Measurements from ENCODE around the gene GMDS. TPM values are rescaled to one million over a fixed set of nuclear protein-coding genes. Genes with fewer than 3 reads are reported as not detected.

Gene GMDS
- total and polyA plus RNA-seq, 2 donors (not counting 3 experiments of a cell fraction or from before 2014, with no cell fraction given): 9.8 to 23.5 TPM

GRCh38 chr6:2072453-2072852 lies 173.0 kb downstream of the GMDS start:
- dilution Hi-C loops (cut with MboI; ENCODE audit: extremely low pct_ligation_motif_present, low sequenced_read_pairs): no loop called here

GRCh38 chr6:2063547-2063946 lies 181.9 kb downstream of the GMDS start:
- DNase-seq (ENCODE audit: low read depth, low spot score): no peak

More at GRCh38 chr6:2072453-2072852, 173.0 kb downstream of the GMDS start:
- no peaks in the 10 kb centered on the region for H4K20me1 ChIP-seq (replicated peaks; ENCODE audit: control insufficient read depth, extremely low read depth, insufficient read depth, low read length)
- H3K9ac ChIP-seq (replicated peaks; ENCODE audit: extremely low read depth, insufficient read depth, low read length): no peak overlapping the region
- TF ChIP-seq POLR2AphosphoS5 (IDR thresholded peaks at IDR 0.05; ENCODE audit: insufficient read depth, low read depth, low read length) (no peak), MAX (IDR thresholded peaks at IDR 0.05; ENCODE audit: insufficient read depth, insufficient read length) (no peak)
- no peak for FAIRE-seq
- H3K4me1 ChIP-seq (ENCODE audit: control insufficient read depth, extremely low read depth, insufficient read depth, low read length): no peaks in the 10 kb centered on the region
- no peak overlapping the region for H3K4me3 ChIP-seq (replicated peaks in 1 of 3; ENCODE audit: insufficient read depth in 1 of 3, low read depth in 1 of 3, low read length in 3 of 3)
- no peaks in the 10 kb centered on the region for H3K79me2 ChIP-seq (ENCODE audit: control insufficient read depth, insufficient read depth, low read length)
- ChIA-PET POLR2A (no interaction called here), CTCF (no interaction called here)
- H3K27me3 ChIP-seq (ENCODE audit: control insufficient read depth in 2 of 2, insufficient read depth in 2 of 2, low read length in 2 of 2): no peaks in the 10 kb centered on the region
- no peak overlapping the region for H3K27ac ChIP-seq (ENCODE audit: insufficient read depth, low read depth, low read length)
- no peak for DNase-seq (ENCODE audit: low read depth, low spot score)
- no TSS peak for BruUV-seq (replicated peaks)
- no peaks in the 10 kb centered on the region for H3K9me3 ChIP-seq (replicated peaks; ENCODE audit: control insufficient read depth, insufficient read depth, low read length)
- no peak overlapping the region for H3K4me2 ChIP-seq (ENCODE audit: insufficient read depth, low read length)
- H3K36me3 ChIP-seq (ENCODE audit: control insufficient read depth in 2 of 2, extremely low read depth in 1 of 2, insufficient read depth in 2 of 2, low read length in 2 of 2): no peaks in the 10 kb centered on the region
- intact Hi-C loops (cut with micrococcal nuclease): no loop called here
- no peaks in the 10 kb centered on the region for H3K9me1 ChIP-seq (replicated peaks; ENCODE audit: control insufficient read depth, extremely low read depth, insufficient read depth, low read length)
- H2AFZ ChIP-seq (ENCODE audit: low read depth, low read length): no peak overlapping the region

More at GRCh38 chr6:2063547-2063946, 181.9 kb downstream of the GMDS start:
- CTCF ChIA-PET: no interaction called here
- no peak overlapping the region for H3K4me2 ChIP-seq (ENCODE audit: insufficient read depth, low read length)
- H3K27ac ChIP-seq (ENCODE audit: insufficient read depth, low read depth, low read length): no peak overlapping the region
- TF ChIP-seq FOS (IDR thresholded peaks at IDR 0.05; ENCODE audit: borderline replicate concordance, insufficient read depth, low read length) (no peak), GATA2 (IDR thresholded peaks at IDR 0.05; ENCODE audit: insufficient read depth, insufficient read length, low read depth, low read length) (no peak), CTCF (IDR thresholded peaks at IDR 0.05; ENCODE audit: extremely low read depth in 1 of 2, insufficient read depth in 1 of 2, low read depth in 1 of 2, low read length in 2 of 2) (no peak)
- H2AFZ ChIP-seq (ENCODE audit: low read depth, low read length): no peak overlapping the region
- H4K20me1 ChIP-seq (replicated peaks; ENCODE audit: control insufficient read depth, extremely low read depth, insufficient read depth, low read length): no peaks in the 10 kb centered on the region
- no peak for FAIRE-seq
- dilution Hi-C loops (cut with MboI; ENCODE audit: extremely low pct_ligation_motif_present, low sequenced_read_pairs) (no loop called here), intact Hi-C loops (cut with micrococcal nuclease) (no loop called here)
- no peak overlapping the region for H3K4me3 ChIP-seq (replicated peaks in 1 of 3; ENCODE audit: insufficient read depth in 1 of 3, low read depth in 1 of 3, low read length in 3 of 3)
- no peaks in the 10 kb centered on the region for H3K27me3 ChIP-seq (ENCODE audit: control insufficient read depth in 2 of 2, insufficient read depth in 2 of 2, low read length in 2 of 2)
- H3K36me3 ChIP-seq (ENCODE audit: control insufficient read depth in 2 of 2, extremely low read depth in 1 of 2, insufficient read depth in 2 of 2, low read length in 2 of 2): no peaks in the 10 kb centered on the region
- no peaks in the 10 kb centered on the region for H3K4me1 ChIP-seq (ENCODE audit: control insufficient read depth, extremely low read depth, insufficient read depth, low read length)
- no peaks in the 10 kb centered on the region for H3K9me1 ChIP-seq (replicated peaks; ENCODE audit: control insufficient read depth, extremely low read depth, insufficient read depth, low read length)
- H3K9me3 ChIP-seq (replicated peaks; ENCODE audit: control insufficient read depth, insufficient read depth, low read length): no peaks in the 10 kb centered on the region
- no peaks in the 10 kb centered on the region for H3K79me2 ChIP-seq (ENCODE audit: control insufficient read depth, insufficient read depth, low read length)
- POLR2A ChIA-PET: no interaction called here
- no TSS peak for BruUV-seq (replicated peaks)
- no peak overlapping the region for H3K9ac ChIP-seq (replicated peaks; ENCODE audit: extremely low read depth, insufficient read depth, low read length)

All from endothelial cell of umbilical vein (primary cell).